Activated gamma-delta T cell (primary cell): ENCODE measurements around the gene HNRNPM.
"Not testable (repeated sequence)": the region's sequence is repeated elsewhere in the genome, so short reads cannot be mapped to it uniquely, and the experiment has no call there.

ENCODE experiments used
- DNase-seq: peaks from one replicate; lab custom pipeline; 2025; lab: John Stamatoyannopoulos, UW

The HNRNPM gene

DNA sequence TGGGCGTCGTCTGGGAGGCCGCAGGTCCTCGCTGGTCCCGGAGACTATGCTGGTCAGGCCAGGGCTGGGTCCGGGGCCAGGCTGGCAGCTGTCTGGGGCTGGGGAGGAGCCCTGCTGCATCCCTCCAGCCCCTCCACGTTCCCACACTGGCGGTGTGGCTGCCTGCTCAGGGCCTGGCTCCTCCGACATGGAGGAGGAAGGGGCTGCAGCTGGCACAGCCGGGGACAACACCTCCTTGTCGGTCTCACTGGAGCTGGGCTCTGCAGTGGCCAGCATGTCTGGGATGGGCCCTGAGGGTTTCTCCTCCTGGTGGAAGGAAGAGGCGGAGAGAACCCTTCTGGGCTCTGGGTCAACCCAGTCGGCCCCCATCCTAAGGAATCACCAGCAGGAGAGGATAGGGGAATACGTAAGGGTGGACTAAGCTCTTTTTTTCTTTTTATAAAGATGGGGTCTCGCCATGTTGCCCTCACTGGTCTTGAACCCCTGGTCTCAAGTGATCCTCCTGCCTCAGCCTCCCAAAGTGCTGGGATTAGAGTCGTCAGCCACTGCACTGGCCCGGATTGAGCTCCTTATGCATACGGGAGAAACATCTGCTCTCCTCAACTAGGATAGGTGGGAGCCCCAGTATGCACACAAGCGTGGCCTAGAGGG lies 68.4 kb downstream of the HNRNPM start:
- no peak for DNase-seq

DNA sequence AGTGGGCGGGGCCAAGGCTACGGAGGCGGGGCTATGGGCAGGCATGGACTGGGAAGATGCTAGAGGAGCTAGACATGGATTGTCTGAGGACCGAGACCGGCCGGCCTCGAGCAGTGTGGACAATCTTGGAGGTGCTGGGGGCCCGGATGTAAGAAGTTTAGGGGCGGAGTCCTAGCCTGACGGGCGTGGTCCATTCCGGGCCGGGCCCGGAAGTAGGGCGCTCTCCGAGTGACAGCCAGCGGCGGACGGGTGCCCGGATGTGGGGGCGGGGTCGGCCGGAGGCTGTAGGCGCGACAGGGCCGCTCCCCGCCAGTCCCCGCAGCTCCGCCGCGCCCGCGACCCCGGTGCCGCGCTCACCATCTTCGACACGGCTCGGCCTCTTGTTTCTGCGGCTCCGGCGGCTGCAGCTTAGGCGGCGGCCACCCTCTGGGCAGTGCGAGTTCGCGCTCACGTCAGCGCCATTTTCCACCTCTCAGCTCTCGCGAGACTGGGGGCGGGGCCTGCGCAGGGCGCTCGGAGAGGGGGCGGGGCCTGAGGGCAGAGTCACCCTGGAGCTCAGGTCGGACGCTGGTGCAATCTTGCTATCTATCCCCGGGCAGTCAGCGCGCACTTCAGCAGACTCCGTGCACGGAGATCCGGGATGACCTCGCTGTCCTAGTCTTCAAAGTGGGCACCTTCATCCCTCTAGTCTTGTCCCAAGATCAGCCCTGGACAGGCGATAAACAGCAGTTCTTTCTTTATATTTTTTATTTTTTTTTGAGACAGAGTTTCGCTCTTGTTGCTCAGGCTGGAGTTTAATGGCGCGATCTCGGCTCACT lies 69.1 kb downstream of the HNRNPM start, which contains the start of gene ZNF414:
Gene ZNF414 (minus strand): TSS at position 481 of the 818 bp plus-strand sequence. CDS start 121 bp downstream, at position 360.
- DNase-seq: peak; percentile 92

DNA sequence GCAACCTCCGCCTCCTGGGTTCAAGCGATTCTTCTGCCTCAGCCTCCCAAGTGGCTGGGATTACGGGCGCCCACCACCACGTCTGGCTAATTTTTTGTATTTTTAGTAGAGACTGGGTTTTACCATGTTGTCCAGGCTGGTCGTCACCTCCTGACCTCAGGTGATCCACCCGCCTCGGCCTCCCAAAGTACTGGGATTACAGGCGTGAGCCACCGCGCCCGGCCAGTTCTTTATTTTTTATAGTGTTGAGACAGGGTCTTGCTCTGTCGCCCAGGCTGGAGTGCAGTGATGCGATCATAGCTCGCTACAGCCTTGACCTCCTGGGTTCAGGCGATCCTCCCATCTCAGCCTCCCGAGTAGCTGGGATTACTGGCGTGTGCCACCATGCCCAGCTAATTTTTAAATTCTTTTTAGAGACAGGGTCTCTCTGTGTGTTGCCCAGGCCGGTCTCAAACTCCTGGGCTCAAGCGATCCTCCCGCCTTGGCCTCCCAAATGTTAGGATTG lies 69.8 kb downstream of the HNRNPM start:
- not testable (repeated sequence) for DNase-seq

DNA sequence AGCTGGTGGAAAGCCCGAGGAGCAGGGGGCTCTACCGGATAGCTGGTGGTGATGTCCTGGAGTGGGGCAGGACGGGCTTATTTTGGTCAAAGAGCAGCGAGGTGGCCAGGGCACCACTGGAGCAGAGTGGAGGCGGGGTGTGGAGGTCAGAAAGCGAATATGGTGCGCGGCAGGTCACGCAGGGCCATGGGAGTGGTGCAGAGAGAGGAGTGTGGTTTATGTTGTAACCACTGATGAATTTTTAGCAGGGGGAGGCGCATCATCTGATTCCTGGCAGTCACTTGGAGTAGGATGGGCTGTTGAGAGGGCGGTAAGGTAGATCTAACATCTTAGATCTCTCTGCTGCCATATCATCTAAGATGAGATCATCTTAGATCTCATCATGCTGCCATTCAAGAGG lies 70.5 kb downstream of the HNRNPM start:
- DNase-seq: no peak

DNA sequence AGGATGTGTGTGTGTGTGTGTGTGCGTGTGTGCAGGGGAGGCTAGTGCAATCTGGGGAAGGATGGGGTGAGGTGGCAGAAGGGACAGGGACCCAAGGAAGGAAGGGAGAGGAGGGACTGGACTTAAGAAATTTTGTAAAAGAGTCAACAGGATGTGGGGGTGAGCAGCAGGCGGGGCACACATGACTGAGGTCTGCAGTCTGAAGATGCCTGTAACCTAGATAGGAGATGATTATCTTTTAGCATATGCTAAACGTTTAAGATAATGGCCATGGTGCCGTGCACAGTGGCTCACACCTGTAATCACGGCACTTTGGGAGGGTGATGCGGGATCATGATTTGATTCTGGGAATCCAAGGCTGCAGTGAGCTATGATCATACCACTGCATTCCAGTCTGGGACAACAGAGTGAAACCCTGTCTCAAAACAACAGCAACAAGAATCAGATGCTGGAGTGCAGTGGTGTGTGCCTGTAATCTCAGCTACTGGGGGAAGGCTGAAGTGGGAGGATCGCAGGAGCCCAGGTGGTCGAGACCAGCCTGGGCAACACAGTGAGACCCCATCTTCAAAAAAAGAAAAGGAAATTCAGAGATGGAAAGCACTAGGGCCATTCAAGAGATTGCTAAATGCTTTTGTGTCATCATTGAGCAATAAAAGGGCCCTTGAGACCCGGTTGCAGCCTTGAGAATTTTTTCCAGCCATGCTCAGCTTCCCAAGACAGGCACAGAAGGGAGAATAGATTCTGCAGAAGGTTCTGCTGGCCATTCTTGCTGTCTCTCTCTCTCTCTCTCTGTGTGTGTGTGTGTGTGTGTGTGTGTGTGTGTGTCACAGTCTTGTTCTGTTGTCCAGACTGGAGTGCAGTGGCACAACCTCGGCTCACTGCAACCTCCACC lies 73.0 kb downstream of the HNRNPM start:
- DNase-seq: no peak

DNA sequence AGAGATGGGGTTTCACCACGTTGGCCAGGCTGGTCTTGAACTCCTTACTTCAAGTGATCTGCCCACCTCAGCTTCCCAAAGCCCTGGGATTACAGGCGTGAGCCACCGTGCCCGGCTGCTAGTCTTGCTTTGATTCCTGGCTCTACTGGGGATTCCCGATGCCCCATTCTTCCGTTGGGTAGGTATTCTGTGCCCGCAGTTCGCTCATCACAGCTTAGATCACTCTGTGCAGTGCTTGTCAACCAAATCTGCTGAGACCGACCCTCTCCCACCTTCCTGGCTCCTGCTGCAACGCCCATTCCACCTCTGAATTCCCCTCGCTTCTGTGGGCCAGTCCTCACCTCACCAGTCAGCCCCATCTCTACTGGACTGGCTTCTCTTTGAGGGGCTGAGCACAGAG lies 73.8 kb downstream of the HNRNPM start:
- DNase-seq: no peak

DNA sequence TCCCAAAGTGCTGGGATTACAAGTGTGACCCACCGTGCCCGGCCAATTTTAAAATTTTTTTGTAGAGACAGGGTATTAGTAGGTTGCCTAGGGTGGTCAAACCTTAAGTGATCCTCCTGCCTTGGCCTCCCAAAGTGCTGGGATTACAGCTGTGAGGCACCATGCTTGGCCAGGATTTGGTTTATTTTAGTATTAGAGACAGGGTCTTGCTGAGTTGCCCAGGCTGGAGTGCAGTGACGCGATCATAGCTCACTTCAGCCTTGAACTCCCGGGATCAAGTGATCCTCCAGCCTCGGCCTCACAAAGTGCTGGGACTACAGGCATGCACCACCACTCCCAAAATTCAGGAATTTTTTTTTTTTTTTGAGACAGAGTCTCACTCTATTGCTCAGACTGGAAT lies 74.6 kb downstream of the HNRNPM start:
- DNase-seq: no peak

DNA sequence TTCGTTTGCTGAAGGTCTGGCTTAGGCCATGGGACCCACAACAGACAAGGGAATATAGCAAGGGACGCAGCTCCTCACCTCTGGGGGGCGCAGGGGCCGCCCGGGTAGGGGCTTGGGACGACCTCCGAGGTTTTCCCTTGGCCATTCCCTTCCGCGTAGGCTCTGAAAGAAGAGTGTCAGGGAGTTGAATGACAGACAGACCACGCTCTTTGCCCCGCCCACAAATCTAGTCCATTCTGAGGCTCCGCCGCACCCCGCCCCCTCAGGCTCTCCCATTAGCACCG lies 80.6 kb downstream of the HNRNPM start:
- DNase-seq: no peak

DNA sequence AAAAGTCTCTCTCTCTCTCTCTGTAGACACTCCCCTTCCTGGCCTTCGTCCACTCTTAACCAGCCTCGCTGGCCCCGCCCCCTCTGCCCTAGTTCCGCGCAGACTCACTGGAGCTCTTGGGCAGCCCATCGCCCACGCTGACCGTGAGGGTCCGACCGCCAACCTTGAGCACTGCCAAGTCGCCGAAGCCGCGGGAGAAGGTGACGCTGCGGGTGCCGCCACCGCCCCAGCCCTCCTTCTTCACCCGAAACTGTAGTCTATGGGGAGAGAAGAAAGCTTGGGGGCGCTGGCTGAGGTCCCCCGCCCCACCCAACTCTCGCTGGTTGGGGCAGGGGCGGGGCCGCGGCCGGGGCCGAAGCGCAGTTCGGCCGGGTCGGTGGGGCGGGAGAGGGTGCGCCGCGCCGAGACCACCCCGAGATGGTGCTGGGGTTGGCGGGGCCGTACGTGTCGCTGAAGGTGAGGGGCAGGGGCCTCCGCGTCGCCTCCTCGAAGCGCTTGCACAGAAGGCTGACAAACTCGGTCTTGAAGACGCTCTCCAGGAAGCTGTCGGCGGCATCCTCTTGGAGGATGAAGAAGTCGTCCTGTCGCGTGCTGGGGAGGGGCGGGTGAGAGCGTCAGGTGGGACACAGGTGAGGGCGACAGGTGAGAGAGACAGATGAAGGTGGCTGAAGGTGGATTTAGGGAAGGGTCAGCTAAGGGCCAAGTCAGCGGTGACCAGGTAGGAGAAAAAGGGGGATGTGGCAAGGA lies 81.7 kb downstream of the HNRNPM start:
- no peak for DNase-seq

DNA sequence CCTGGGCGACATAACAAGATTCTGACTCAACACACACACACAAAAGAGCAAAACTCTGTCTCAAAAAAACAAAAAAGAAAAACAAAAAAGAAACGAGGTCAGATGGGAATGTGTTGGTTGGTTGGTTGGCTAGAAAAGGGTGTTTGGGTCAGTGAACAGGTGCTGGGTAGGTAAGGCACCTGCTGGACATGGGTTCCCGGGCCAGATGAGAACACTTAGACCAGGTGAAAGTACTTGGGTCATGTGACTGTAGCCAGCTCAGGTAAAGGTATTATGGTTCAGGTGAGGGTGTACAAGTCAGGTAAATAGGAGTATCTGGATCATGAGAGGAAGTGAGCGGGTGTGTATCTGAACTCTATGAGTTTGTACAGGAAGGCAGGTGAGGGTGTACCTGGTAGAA lies 83.7 kb downstream of the HNRNPM start:
- DNase-seq: no peak

DNA sequence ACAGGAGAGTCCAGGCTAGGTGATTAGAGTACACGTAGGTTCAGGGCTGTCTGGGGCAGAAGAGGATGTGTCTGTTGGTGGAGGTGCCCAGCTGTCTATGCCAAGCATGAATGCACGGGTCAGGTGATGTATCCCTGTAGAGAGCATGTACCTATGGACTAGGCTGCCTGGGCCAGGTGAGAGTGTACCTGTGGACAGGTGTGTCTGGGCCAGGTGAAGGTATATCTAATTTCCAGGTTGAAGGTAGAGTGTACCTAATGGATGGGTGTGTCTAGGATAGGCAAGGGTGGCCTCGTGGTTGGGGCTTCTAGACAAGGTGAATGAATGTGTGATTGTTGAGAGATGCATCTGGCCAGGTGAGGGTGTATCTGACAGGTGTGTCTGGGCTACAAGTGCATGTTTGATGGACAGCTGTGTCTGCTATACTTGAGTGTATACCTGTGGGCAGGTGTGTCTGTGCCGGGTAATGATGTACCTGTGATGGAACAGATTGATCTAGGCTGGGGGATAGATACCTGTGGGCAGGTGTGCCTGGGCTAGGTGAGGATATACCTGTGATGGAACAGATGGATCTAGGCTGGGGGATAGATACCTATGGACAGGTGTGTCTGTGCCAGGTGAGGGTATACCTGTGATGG lies 84.7 kb downstream of the HNRNPM start:
- no peak for DNase-seq

DNA sequence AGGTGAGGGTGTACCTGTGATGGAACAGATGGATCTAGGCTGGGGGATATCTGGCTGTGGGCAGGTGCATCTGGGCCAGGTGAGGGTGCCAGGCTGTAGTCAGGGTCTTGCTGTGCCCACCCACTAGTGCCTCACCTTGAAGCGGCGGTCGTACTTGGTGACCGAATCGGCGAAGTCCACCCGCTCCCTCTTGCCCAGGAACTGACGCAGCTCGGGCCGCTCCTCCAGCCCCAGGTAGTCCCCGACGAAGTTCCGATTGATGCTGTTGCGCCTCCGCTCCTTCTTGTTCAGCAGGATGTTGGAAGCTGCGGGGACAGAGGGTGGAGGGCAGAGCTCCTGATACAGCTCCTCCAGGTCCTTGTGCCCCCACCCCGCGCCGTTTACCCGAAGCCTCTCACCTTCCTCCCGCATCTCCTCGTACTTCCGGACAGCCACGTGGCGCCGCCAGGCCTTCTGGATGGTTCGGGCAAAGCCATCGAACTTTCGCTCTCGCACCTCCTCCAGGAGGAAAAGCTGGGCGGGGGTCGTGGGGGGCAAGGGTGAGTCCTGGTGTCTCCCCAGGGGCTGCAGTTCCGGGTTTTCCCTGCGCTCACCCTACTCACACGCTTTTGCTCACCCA lies 85.4 kb downstream of the HNRNPM start:
- DNase-seq: no peak

DNA sequence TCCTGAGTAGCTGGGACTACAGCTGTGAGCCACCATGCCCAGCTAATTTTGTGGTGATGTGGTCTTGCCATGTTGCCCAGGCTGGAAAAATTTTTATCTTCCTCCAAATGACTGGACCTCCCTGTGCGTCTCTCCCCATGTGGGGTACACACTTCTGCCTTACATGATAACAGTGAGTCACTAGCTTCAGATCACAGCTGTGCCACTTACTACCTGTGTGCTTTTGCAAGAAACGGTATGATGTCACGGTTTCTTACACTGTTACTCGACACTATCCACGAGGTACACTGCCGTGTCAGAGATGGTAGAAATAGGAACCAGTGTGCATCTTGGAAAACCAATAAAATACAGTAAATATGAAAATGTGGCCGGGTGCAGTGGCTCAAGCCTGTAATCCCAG lies 86.7 kb downstream of the HNRNPM start:
- DNase-seq: no peak

DNA sequence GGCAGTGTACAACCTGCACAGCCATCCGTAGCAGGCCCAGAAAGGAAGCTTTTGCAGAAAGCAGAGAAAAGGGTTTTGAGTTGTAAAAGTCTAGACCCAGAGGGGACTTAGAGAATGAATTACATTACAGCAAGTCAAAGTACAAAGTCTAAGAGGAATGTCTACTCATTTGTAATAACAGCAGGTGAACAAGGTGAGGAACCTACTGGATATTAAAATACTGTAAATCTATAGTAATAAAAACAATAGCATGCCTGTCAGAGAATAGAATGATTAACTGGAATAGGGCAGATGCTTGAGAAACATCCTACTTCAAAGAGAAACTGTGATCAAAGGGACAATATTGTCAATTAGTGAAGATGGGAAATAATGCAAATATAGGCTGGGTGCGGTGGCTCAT lies 87.5 kb downstream of the HNRNPM start:
- DNase-seq: no peak

DNA sequence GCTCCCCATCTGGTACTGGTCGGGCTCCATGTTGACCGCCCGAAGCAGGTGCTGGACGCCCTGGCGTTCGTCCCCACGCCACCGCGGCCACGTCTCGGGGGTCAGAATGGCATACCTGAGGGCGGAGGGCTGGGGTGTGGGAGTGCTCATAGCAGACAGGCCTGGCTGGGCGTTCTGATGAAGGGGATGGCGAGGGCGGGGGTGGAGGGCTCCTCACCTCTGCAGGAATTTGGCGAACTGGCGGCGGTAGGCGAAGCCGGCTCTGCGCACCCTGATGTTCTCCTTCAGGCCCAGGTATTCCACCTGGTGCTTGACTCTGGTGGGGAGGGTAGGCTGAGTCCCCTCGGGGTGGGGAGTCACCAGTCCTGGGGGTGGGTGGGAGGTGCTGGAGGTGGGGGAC lies 91.5 kb downstream of the HNRNPM start:
- no peak for DNase-seq

DNA sequence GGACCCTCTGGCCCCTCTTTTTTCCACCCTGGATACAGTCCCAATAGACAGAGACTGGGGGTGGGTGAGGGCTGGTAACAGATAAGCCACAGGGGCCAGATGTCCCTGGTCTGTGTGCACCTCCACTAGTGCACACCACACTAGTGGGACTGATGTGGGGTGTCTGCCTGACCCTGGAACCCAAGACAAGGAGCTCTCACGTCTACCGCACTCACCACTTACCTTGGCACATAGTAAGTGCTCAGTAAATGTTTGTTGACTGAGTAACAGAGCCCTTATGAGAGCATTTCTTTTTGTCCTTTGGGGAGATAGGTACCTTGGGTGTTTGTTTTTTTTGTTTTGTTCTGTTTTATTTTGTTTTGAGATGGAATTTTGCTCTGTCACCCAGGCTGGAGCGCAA lies 92.3 kb downstream of the HNRNPM start:
- DNase-seq: no peak
